DMS79 treated with DMSO at 0.1 percent for 48 hours (cell line): ENCODE results near the gene ITCH.
"Not testable (repeated sequence)": the region's sequence is repeated elsewhere in the genome, so short reads cannot be mapped to it uniquely, and the experiment has no call there.

Experiments used
- DNase-seq: peaks from one replicate; lab custom pipeline; 2025; lab: John Stamatoyannopoulos, UW

The ITCH gene

GRCh38 chr20:34511891-34512265, 148.8 kb downstream of the ITCH start:
- no peak for DNase-seq

- DNase-seq = no peak
These were observed 149.3 kb downstream of the ITCH start for GRCh38 chr20:34512266-34512954.

GRCh38 chr20:34512955-34513419, 149.9 kb downstream of the ITCH start:
- no peak for DNase-seq

GRCh38 chr20:34514034-34514433, 151.0 kb downstream of the ITCH start:
- DNase-seq = not testable (repeated sequence)

GRCh38 chr20:34514897-34515483, 151.9 kb downstream of the ITCH start:
- no peak for DNase-seq

GRCh38 chr20:34515484-34516246, 152.6 kb downstream of the ITCH start:
- DNase-seq = peak; percentile 77

GRCh38 chr20:34516247-34517113, 153.4 kb downstream of the ITCH start, which contains the start of gene DYNLRB1:
TSS of gene DYNLRB1 (plus strand) at chr20:34516422. CDS start at chr20:34516459, 37 bp downstream.
- peak; percentile 85 for DNase-seq

GRCh38 chr20:34517114-34517505, 154.0 kb downstream of the ITCH start:
- DNase-seq = peak; percentile 8

GRCh38 chr20:34518863-34519262, 155.8 kb downstream of the ITCH start:
- not testable (repeated sequence) for DNase-seq

- DNase-seq = not testable (repeated sequence)
These were observed 156.8 kb downstream of the ITCH start for GRCh38 chr20:34519841-34520240.

- DNase-seq = no peak
These were observed 160.1 kb downstream of the ITCH start for GRCh38 chr20:34522969-34523871.

GRCh38 chr20:34524426-34524825, 161.4 kb downstream of the ITCH start:
- DNase-seq = no peak

GRCh38 chr20:34525342-34525708, 162.3 kb downstream of the ITCH start:
- DNase-seq = no peak

GRCh38 chr20:34525709-34526416, 162.8 kb downstream of the ITCH start:
- DNase-seq = no peak

- DNase-seq = no peak
These were observed 163.4 kb downstream of the ITCH start for GRCh38 chr20:34526466-34526865.

- DNase-seq = no peak
These were observed 163.9 kb downstream of the ITCH start for GRCh38 chr20:34527016-34527415.

GRCh38 chr20:34528921-34529297, 165.8 kb downstream of the ITCH start:
- no peak for DNase-seq

GRCh38 chr20:34529742-34530141, 166.7 kb downstream of the ITCH start:
- no peak for DNase-seq

- DNase-seq = no peak
These were observed 167.3 kb downstream of the ITCH start for GRCh38 chr20:34530342-34530741.

GRCh38 chr20:34531608-34532265, 168.7 kb downstream of the ITCH start:
- no peak for DNase-seq
